ENCODE results near the gene HIPK1.
A peak's percentile ranks its signal among the peaks of the same experiment; 100 is the strongest.

Gene HIPK1

GRCh38 chr1:113904674-113905434 lies 24.3 kb upstream of the HIPK1 start, which contains the start of the genes AP4B1 and DCLRE1B:
AP4B1 (minus strand) TSS chr1:113904799; CDS start chr1:113904717, 82 bp downstream.
DCLRE1B (plus strand) TSS chr1:113905326; CDS start chr1:113905587, 261 bp downstream.
- Histone ChIP-seq H3K9me2 (replicated peaks; ENCODE audit: insufficient read depth, low read length) (no peaks in the 10 kb centered on the region), H3K4me3 (ENCODE audit: insufficient read depth, low read length, poor library complexity, severe bottlenecking) (peak within 1 kb of the TSS; percentile 94), H3K27ac (ENCODE audit: low read depth, low read length) (peak within 1 kb of the TSS; percentile 78), H4K20me1 (ENCODE audit: low read depth, low read length) (no peaks in the 10 kb centered on the region), H3K79me2 (ENCODE audit: insufficient read depth, low read length) (peaks cover 38% of the 10 kb centered on the region), H3K36me3 (ENCODE audit: low read length) (peaks cover 11% of the 10 kb centered on the region; the same call in 1 of the 2 replicates), H3F3A (ENCODE audit: insufficient read depth) (no peaks in the 10 kb centered on the region), H3K9me3 (ENCODE audit: insufficient read depth, low read length) (no peaks in the 10 kb centered on the region), H3K9ac (ENCODE audit: low read length) (peak within 1 kb of the TSS; percentile 91), H3K4me2 (ENCODE audit: low read depth, low read length, poor library complexity, severe bottlenecking) (peak within 1 kb of the TSS; percentile 79), H3K27me3 (ENCODE audit: low read length) (no peaks in the 10 kb centered on the region), H2AFZ (ENCODE audit: low read depth, low read length, severe bottlenecking) (peak within 1 kb of the TSS; percentile 95)
- peak; percentile 18 for TF ChIP-seq CTCF (IDR thresholded peaks at IDR 0.05; ENCODE audit: insufficient read depth, low read length, poor library complexity, severe bottlenecking)
- no peak for TF ChIP-seq EZH2phosphoT487 (conservative IDR thresholded peaks at IDR 0.05; ENCODE audit: low read length)

- no peaks in the 10 kb centered on the region for H3F3A ChIP-seq (ENCODE audit: insufficient read depth)
- no peaks in the 10 kb centered on the region for H3K9me2 ChIP-seq (replicated peaks; ENCODE audit: insufficient read depth, low read length)
- peak overlapping the region; percentile 95 for H2AFZ ChIP-seq (ENCODE audit: low read depth, low read length, severe bottlenecking)
- H4K20me1 ChIP-seq (ENCODE audit: low read depth, low read length), result no peaks in the 10 kb centered on the region
- H3K4me3 ChIP-seq (ENCODE audit: insufficient read depth, low read length, poor library complexity, severe bottlenecking), result peak overlapping the region; percentile 89
- no peaks in the 10 kb centered on the region for H3K27me3 ChIP-seq (ENCODE audit: low read length)
- H3K36me3 ChIP-seq (ENCODE audit: low read length), result peaks cover 15% of the 10 kb centered on the region; the same call in 1 of the 2 replicates
- peak overlapping the region; percentile 58 for H3K27ac ChIP-seq (ENCODE audit: low read depth, low read length)
- TF ChIP-seq CTCF (IDR thresholded peaks at IDR 0.05; ENCODE audit: insufficient read depth, low read length, poor library complexity, severe bottlenecking), result no peak
- TF ChIP-seq EZH2phosphoT487 (conservative IDR thresholded peaks at IDR 0.05; ENCODE audit: low read length), result no peak
- H3K9ac ChIP-seq (ENCODE audit: low read length), result peak overlapping the region; percentile 91
- H3K79me2 ChIP-seq (ENCODE audit: insufficient read depth, low read length), result peaks cover 38% of the 10 kb centered on the region
- H3K4me2 ChIP-seq (ENCODE audit: low read depth, low read length, poor library complexity, severe bottlenecking), result peak overlapping the region; percentile 79
- no peaks in the 10 kb centered on the region for H3K9me3 ChIP-seq (ENCODE audit: insufficient read depth, low read length)
Measured at GRCh38 chr1:113905435-113905861, 23.7 kb upstream of the HIPK1 start.

- H3K36me3 ChIP-seq (ENCODE audit: low read length), result peaks cover 23% of the 10 kb centered on the region; the same call in 1 of the 2 replicates
- H3K9ac ChIP-seq (ENCODE audit: low read length), result no peak overlapping the region
- H3K4me2 ChIP-seq (ENCODE audit: low read depth, low read length, poor library complexity, severe bottlenecking), result no peak overlapping the region
- no peaks in the 10 kb centered on the region for H3K9me2 ChIP-seq (replicated peaks; ENCODE audit: insufficient read depth, low read length)
- no peak for TF ChIP-seq EZH2phosphoT487 (conservative IDR thresholded peaks at IDR 0.05; ENCODE audit: low read length)
- TF ChIP-seq CTCF (IDR thresholded peaks at IDR 0.05; ENCODE audit: insufficient read depth, low read length, poor library complexity, severe bottlenecking), result no peak
- no peaks in the 10 kb centered on the region for H4K20me1 ChIP-seq (ENCODE audit: low read depth, low read length)
- no peaks in the 10 kb centered on the region for H3K9me3 ChIP-seq (ENCODE audit: insufficient read depth, low read length)
- H3F3A ChIP-seq (ENCODE audit: insufficient read depth), result no peaks in the 10 kb centered on the region
- no peak overlapping the region for H2AFZ ChIP-seq (ENCODE audit: low read depth, low read length, severe bottlenecking)
- H3K4me3 ChIP-seq (ENCODE audit: insufficient read depth, low read length, poor library complexity, severe bottlenecking), result no peak overlapping the region
- no peaks in the 10 kb centered on the region; the same call in 1 of the 2 replicates for H3K79me2 ChIP-seq (ENCODE audit: insufficient read depth, low read length)
- H3K27ac ChIP-seq (ENCODE audit: low read depth, low read length), result no peak overlapping the region
- no peaks in the 10 kb centered on the region for H3K27me3 ChIP-seq (ENCODE audit: low read length)
Measured at GRCh38 chr1:113912594-113913311, 16.4 kb upstream of the HIPK1 start.

Measured in SU-DHL-6 (cell line).